GM19397 (cell line): ENCODE measurements around the gene FOXO1.

ENCODE experiments used
- ATAC-seq: cut with Tn5 transposase; IDR thresholded peaks from one replicate; pipeline ENCODE4 v1.9.1; 2021; ENCODE audit warnings: mild to moderate bottlenecking, moderate library complexity; ENCODE audit not compliant: unreplicated experiment

The FOXO1 gene

GRCh38 chr13:40552895-40553294 is 113.5 kb downstream of the FOXO1 start:
- ATAC-seq = no peak

GRCh38 chr13:40550130-40550529 is 116.3 kb downstream of the FOXO1 start:
- ATAC-seq = no peak

DNA sequence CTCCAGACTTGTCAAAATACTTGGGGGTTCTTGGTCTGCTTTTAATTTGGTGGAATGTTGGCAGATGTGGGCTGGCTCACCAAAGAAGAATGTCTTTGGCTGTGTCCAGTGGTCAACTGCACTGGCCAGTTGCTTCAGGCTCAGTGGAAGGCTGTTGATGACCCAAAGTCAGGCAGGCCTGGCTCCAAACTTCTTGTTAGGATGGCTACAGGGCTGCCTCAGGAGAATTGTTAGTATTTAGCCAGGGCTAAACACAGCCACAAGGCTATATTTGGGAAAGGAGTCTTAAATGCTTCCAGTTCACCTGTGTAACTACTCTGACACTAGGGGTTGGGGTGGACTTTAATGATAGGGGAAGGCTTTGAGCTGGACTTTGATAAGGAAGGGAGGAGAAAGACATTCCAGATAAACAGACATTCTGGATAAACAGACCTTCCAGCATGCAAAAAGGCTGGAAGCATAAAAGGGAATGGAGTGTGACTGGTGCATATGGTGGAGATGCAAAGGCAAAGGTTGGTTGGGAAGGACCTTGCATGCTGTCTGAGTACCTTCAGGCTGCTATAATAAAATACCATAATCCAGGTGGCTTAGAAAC is 116.8 kb downstream of the FOXO1 start:
- ATAC-seq = no peak

- no peak for ATAC-seq
These were observed 118.7 kb downstream of the FOXO1 start for GRCh38 chr13:40547591-40548315.

- ATAC-seq = no peak
These were observed 120.4 kb downstream of the FOXO1 start for GRCh38 chr13:40546047-40546446.

DNA sequence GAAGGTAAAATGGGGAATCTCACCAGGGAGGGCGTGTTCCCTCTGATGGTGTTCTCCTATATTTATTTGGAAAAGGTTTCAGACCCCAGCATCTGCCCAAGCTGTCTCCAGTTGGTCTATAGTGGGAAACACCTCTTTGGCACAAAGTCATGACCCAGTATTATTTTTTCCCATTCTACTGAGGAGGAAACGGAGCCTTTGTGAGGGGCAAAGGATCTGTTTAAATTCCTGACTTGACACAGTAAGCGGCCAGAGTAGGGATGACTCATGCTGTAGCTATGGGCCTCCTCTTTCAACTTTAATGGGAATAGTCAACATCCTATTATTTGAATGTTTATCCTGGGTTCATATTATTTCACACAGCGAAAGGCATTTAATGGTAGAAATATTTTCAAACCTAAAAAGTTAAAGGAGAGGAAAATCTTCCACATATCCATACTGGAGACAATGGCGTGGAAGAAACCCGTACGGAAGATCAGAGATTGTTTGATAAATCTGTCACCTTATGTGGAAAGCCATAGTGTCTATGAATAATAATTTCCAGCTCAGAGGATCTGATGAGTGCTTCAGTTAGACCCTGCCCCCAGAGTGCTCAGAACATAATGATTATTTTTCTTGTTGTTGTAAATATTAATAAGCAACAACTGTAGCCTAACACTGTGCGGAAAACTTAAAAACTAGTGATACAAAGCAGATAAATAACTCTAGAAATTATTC is 126.0 kb downstream of the FOXO1 start:
- ATAC-seq = no peak

GRCh38 chr13:40539576-40540327 is 126.7 kb downstream of the FOXO1 start:
- no peak for ATAC-seq

- ATAC-seq = no peak
These were observed 129.1 kb downstream of the FOXO1 start for GRCh38 chr13:40537146-40537895.

DNA sequence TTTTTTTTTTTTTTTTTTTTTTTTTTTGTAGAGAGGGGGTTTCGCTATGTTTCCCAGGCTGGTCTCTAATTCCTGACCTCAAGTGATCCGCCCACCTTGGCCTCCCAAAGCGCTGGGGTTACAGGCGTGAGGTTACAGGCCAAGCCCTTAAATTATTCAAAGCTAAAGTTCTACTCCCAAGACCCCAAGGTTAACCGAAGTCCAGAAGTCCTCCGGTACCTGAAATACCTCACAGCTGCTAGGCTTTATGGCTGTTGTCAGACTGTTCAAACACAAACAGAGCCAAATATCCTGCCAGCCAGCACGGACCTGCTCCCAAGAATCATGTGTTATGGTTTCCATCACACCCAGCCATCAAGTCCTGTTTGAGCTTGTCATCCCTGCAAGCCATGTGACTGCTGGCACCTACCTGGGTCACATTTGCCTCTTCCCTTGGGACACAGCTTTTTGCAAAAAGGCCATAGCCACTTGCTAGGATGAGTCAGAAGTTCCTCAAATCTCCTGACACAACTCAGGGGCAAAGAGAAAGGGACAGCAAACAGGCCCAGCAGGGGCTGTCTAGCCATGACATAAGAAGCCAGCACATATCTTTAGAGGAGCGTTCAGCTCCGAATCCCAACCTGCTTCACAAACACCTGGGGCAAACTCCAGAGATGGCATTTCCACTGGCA is 129.9 kb downstream of the FOXO1 start:
- no peak for ATAC-seq

DNA sequence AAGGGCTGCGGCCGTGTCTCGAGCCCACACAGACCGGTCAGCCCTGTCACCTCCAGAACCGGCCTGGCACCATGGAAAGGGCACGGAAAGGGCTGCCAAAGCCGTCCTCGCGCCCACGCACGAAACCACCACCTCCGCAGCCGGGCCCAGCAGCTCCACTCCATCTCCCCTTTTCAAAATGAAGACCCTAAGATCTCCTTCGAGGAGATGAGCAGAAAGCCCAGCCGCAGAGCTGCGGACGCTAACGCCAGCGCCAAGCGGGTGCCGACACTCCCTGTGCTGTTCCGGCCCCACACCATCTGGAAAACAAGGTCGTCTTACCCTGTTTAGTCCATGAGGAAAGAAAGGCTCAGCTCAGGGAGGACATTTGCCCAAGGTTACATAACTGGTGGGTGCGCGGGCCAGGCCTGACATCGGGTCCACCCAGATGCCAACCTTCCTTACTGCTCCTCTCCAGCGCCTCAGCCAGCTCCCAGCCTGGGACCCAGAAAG is 131.1 kb downstream of the FOXO1 start:
- no peak for ATAC-seq

GRCh38 chr13:40534456-40534855 is 132.0 kb downstream of the FOXO1 start:
- no peak for ATAC-seq

- ATAC-seq = no peak
These were observed 133.4 kb downstream of the FOXO1 start for GRCh38 chr13:40533072-40533471.

- no peak for ATAC-seq
These were observed 135.5 kb downstream of the FOXO1 start for GRCh38 chr13:40530961-40531360.

DNA sequence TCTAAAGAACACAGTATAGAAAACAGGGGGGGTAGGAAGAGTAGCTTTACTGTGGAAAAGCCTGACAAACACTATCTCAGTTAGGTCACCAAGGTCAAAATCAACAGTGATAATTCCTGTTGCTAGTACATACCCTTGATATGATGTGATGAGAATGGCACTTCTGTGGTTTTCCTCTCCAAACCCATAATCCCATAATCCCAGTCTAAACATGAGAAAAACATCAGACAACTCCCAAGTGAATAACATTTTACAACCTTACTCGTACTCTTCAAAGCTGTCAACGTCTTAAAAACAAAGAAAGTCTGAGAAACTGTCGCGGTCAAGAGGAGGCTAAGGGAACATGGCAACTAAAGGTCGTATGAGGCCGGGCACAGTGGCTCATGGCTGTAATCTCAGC is 137.6 kb downstream of the FOXO1 start:
- no peak for ATAC-seq

DNA sequence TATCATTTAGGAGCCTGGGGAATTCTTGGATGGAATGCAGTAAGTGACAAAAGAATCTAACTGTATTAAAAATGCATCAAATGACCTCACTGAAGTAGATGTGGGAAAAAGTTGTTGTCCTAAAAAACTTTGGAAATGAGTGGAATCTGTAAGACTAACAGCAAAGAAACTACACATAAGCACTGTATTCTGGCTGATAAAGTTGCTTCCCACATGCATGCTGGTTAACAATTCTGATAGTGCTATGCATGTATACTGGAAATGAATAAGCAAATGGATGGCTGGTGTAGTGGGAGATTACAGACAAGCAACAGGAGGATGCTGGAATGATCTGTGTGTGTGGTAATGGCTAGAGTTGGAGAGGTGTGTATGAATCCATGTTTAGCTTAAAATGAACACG is 138.5 kb downstream of the FOXO1 start:
- ATAC-seq = no peak

- ATAC-seq = no peak
These were observed 144.2 kb downstream of the FOXO1 start for GRCh38 chr13:40522282-40522681.

GRCh38 chr13:40520916-40521315 is 145.5 kb downstream of the FOXO1 start:
- no peak for ATAC-seq

GRCh38 chr13:40519637-40520036 is 146.8 kb downstream of the FOXO1 start:
- ATAC-seq = no peak

- ATAC-seq = no peak
These were observed 148.0 kb downstream of the FOXO1 start for GRCh38 chr13:40518481-40518882.
